Neural crest cell (in vitro differentiated cells): ENCODE data around the gene FSTL4. TPM values are rescaled to one million over a fixed set of nuclear protein-coding genes. Genes with fewer than 3 reads are reported as not detected.

Experiments used
- DNase-seq: peaks from one replicate; pipeline ENCODE4 v3.0.0; 2021; ENCODE audit warnings: low read depth, mixed read lengths, low spot score
- H3K27ac Mint-ChIP-seq: one replicate; pipeline ENCODE4 v1.8.0; 2021; ENCODE audit warnings: mild to moderate bottlenecking, mixed read lengths; ENCODE audit not compliant: unreplicated experiment
- H3K27me3 Mint-ChIP-seq: 2 replicates; pipeline ENCODE4 v1.8.0; 2021; ENCODE audit warnings: low read depth, mild to moderate bottlenecking, mixed read lengths
- H3K36me3 Mint-ChIP-seq: 2 replicates; pipeline ENCODE4 v1.8.0; 2021; ENCODE audit warnings: low read depth, mild to moderate bottlenecking, mixed read lengths
- H3K4me1 Mint-ChIP-seq: 2 replicates; pipeline ENCODE4 v1.8.0; 2021; ENCODE audit warnings: mixed read lengths
- H3K4me3 Mint-ChIP-seq: one replicate; pipeline ENCODE4 v1.8.0; 2021; ENCODE audit warnings: mild to moderate bottlenecking, mixed read lengths
- H3K9me3 Mint-ChIP-seq: 2 replicates; pipeline ENCODE4 v1.8.0; 2021; ENCODE audit warnings: mixed read lengths
- CTCF ChIP-seq: fragments of 200-600 bp; sonication (generic); conservative IDR thresholded peaks from 2 replicates; pipeline ENCODE4 v1.5.0; 2021; ENCODE audit warnings: antibody characterized with exemption, mild to moderate bottlenecking
- total RNA-seq: library from RNA; stranded (reverse); gene quantifications from 2 replicates; pipeline ENCODE4 v1.2.1, GENCODE V29; 2021

The FSTL4 gene
- total RNA-seq, 1 donor from 2014 or later, result 2.0 TPM

GRCh38 chr5:133373121-133373870 is 239.0 kb downstream of the FSTL4 start:
- Mint-ChIP-seq H3K36me3 (peaks cover 17% of the 10 kb centered on the region), H3K27ac (no peak overlapping the region), H3K4me1 (peaks cover 22% of the 10 kb centered on the region), H3K27me3 (no peaks in the 10 kb centered on the region), H3K4me3 (no peak overlapping the region), H3K9me3 (peaks cover 15% of the 10 kb centered on the region)
- DNase-seq, result no peak
- no peak for TF ChIP-seq CTCF

GRCh38 chr5:133372293-133372937 is 239.9 kb downstream of the FSTL4 start:
- peak overlapping the region; percentile 20 for H3K27ac Mint-ChIP-seq
- no peaks in the 10 kb centered on the region for H3K27me3 Mint-ChIP-seq
- H3K4me3 Mint-ChIP-seq, result no peak overlapping the region
- no peak for TF ChIP-seq CTCF
- DNase-seq, result no peak
- H3K36me3 Mint-ChIP-seq, result peaks cover 13% of the 10 kb centered on the region
- peaks cover 31% of the 10 kb centered on the region for H3K4me1 Mint-ChIP-seq
- H3K9me3 Mint-ChIP-seq, result peaks cover 11% of the 10 kb centered on the region

- no peak overlapping the region for H3K27ac Mint-ChIP-seq
- peaks cover 7% of the 10 kb centered on the region for H3K36me3 Mint-ChIP-seq
- no peaks in the 10 kb centered on the region for H3K27me3 Mint-ChIP-seq
- H3K4me3 Mint-ChIP-seq, result no peak overlapping the region
- no peak for TF ChIP-seq CTCF
- peaks cover 9% of the 10 kb centered on the region for H3K9me3 Mint-ChIP-seq
- peaks cover 37% of the 10 kb centered on the region for H3K4me1 Mint-ChIP-seq
- no peak for DNase-seq
Observed at GRCh38 chr5:133371371-133372155, 240.8 kb downstream of the FSTL4 start.

- H3K4me1 Mint-ChIP-seq, result peaks cover 44% of the 10 kb centered on the region
- peaks cover 4% of the 10 kb centered on the region for H3K9me3 Mint-ChIP-seq
- no peaks in the 10 kb centered on the region for H3K27me3 Mint-ChIP-seq
- no peak overlapping the region for H3K27ac Mint-ChIP-seq
- DNase-seq, result no peak
- H3K4me3 Mint-ChIP-seq, result no peak overlapping the region
- no peak for TF ChIP-seq CTCF
- H3K36me3 Mint-ChIP-seq, result peaks cover 2% of the 10 kb centered on the region
Observed at GRCh38 chr5:133370904-133371303, 241.4 kb downstream of the FSTL4 start.

GRCh38 chr5:133370036-133370831 is 242.1 kb downstream of the FSTL4 start:
- no peak for TF ChIP-seq CTCF
- Mint-ChIP-seq H3K4me1 (peaks cover 50% of the 10 kb centered on the region), H3K36me3 (no peaks in the 10 kb centered on the region), H3K27ac (peak overlapping the region; percentile 84), H3K9me3 (no peaks in the 10 kb centered on the region), H3K4me3 (no peak overlapping the region), H3K27me3 (no peaks in the 10 kb centered on the region)
- no peak for DNase-seq
